ENCODE results near the gene ARMC2. TPM values are rescaled to one million over a fixed set of nuclear protein-coding genes. Genes with fewer than 3 reads are reported as not detected.

The ARMC2 gene
- total and polyA plus RNA-seq, 2 donors (not counting 1 experiment from before 2014, with no cell fraction given), result 4.8 to 9.9 TPM

DNA sequence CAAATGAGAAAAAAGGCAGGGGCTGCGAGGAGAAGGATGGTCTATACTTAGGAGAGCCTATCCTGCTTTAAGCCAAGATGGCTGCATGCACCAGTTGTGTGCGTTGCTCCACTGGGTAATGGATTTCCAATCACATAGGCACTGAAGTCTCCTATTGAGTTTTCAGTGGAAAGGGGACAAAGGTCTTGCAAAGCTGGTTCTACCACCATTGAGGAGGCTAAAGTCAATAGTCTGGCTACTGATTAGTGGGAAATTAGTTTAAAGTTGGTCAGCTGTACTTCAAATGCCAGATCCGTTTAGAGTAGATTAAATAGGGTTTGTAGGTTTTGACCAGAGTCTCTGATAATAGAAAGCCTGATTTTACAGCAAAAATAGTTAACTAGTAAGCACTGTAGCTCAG is 141.5 kb downstream of the ARMC2 start:
- Histone ChIP-seq H2AFZ (ENCODE audit: insufficient read depth, low read depth, low read length, poor library complexity, severe bottlenecking) (no peak overlapping the region), H3K4me2 (replicated peaks; ENCODE audit: low read depth, low read length, poor library complexity, severe bottlenecking) (no peak overlapping the region), H3K4me1 (ENCODE audit: control insufficient read depth in 2 of 2, insufficient read depth in 2 of 2, low read length in 2 of 2) (no peaks in the 10 kb centered on the region), H3K36me3 (replicated peaks in 1 of 2; ENCODE audit: control extremely low read depth in 1 of 2, control insufficient read depth in 1 of 2, extremely low read depth in 1 of 2, insufficient read depth in 2 of 2, low read length in 1 of 2) (peaks cover 12 to 42% of the 10 kb centered on the region in 2 experiments), H3K4me3 (ENCODE audit: control extremely low read depth in 1 of 5, extremely low read depth in 1 of 5, insufficient read depth in 1 of 5, low read depth in 2 of 5, low read length in 4 of 5) (no peak overlapping the region), H3K9ac (ENCODE audit: low read length) (no peak overlapping the region), H3K27me3 (replicated peaks in 1 of 4; ENCODE audit: control extremely low read depth in 1 of 4, control insufficient read depth in 3 of 4, insufficient read depth in 4 of 4, low read length in 3 of 4) (no peaks in the 10 kb centered on the region), H3K9me3 (ENCODE audit: control extremely low read depth in 1 of 3, control insufficient read depth in 2 of 3, insufficient read depth in 1 of 3, low read length in 2 of 3) (no peaks in the 10 kb centered on the region), H3K27ac (ENCODE audit: low read length in 2 of 2) (no peak overlapping the region), H4K20me1 (ENCODE audit: control insufficient read depth, insufficient read depth, low read length, poor library complexity, severe bottlenecking) (no peaks in the 10 kb centered on the region), H3K79me2 (ENCODE audit: control insufficient read depth, insufficient read depth, low read length) (no peaks in the 10 kb centered on the region)
- WGBS (ENCODE audit: insufficient coverage), result 100% methylated on average over 2 of the region's 3 CpGs
- Mint-ChIP-seq H3K4me3 (no peak overlapping the region), H3K9me3 (ENCODE audit: insufficient read depth) (no peaks in the 10 kb centered on the region), H3K27ac (no peak overlapping the region), H3K4me1 (no peaks in the 10 kb centered on the region), H3K27me3 (no peaks in the 10 kb centered on the region)
- intact Hi-C loops (cut with micrococcal nuclease), result no loop called here
- ChIA-PET CTCF (no interaction called here), POLR2A (no interaction called here)
- no peak for TF ChIP-seq EZH2 (IDR thresholded peaks at IDR 0.05; ENCODE audit: borderline replicate concordance, insufficient read depth, low read depth, low read length, poor library complexity, severe bottlenecking)
- TF ChIP-seq, protein P1, sequence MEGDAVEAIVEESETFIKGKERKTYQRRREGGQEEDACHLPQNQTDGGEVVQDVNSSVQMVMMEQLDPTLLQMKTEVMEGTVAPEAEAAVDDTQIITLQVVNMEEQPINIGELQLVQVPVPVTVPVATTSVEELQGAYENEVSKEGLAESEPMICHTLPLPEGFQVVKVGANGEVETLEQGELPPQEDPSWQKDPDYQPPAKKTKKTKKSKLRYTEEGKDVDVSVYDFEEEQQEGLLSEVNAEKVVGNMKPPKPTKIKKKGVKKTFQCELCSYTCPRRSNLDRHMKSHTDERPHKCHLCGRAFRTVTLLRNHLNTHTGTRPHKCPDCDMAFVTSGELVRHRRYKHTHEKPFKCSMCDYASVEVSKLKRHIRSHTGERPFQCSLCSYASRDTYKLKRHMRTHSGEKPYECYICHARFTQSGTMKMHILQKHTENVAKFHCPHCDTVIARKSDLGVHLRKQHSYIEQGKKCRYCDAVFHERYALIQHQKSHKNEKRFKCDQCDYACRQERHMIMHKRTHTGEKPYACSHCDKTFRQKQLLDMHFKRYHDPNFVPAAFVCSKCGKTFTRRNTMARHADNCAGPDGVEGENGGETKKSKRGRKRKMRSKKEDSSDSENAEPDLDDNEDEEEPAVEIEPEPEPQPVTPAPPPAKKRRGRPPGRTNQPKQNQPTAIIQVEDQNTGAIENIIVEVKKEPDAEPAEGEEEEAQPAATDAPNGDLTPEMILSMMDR (IDR thresholded peaks at IDR 0.05), result no peak
- ATAC-seq (ENCODE audit: low read depth) (no peak), DNase-seq (no peak)

DNA sequence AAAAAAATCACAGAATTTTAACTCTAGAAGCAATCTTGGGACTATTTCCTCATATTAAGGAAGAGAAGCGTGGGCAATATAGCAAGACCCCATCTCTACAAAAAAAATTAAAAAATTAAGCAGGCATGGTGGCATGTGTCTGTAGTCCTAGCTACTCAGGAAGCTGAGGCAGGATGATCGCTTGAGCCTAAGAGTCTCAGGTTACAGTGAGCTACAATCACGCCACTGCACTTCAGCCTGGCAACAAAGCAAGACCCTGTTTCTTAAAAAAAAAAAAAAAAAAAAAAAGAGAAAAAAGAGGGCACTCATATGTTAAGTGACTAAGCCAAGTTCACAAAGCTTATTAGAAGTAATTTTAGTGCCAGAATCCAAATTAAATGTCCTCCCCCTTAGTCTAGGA is 145.7 kb downstream of the ARMC2 start:
- Mint-ChIP-seq H3K27ac (no peak overlapping the region), H3K4me1 (no peaks in the 10 kb centered on the region), H3K27me3 (no peaks in the 10 kb centered on the region), H3K9me3 (ENCODE audit: insufficient read depth) (no peaks in the 10 kb centered on the region), H3K4me3 (no peak overlapping the region)
- Histone ChIP-seq H2AFZ (ENCODE audit: insufficient read depth, low read depth, low read length, poor library complexity, severe bottlenecking) (no peak overlapping the region), H3K27me3 (replicated peaks in 1 of 4; ENCODE audit: control extremely low read depth in 1 of 4, control insufficient read depth in 3 of 4, insufficient read depth in 4 of 4, low read length in 3 of 4) (no peaks in the 10 kb centered on the region), H3K4me2 (replicated peaks; ENCODE audit: low read depth, low read length, poor library complexity, severe bottlenecking) (no peak overlapping the region), H3K4me3 (ENCODE audit: control extremely low read depth in 1 of 5, extremely low read depth in 1 of 5, insufficient read depth in 1 of 5, low read depth in 2 of 5, low read length in 4 of 5) (no peak overlapping the region), H3K27ac (ENCODE audit: low read length in 2 of 2) (no peak overlapping the region), H3K79me2 (ENCODE audit: control insufficient read depth, insufficient read depth, low read length) (no peaks in the 10 kb centered on the region), H3K9me3 (ENCODE audit: control extremely low read depth in 1 of 3, control insufficient read depth in 2 of 3, insufficient read depth in 1 of 3, low read length in 2 of 3) (no peaks in the 10 kb centered on the region), H3K4me1 (ENCODE audit: control insufficient read depth in 2 of 2, insufficient read depth in 2 of 2, low read length in 2 of 2) (no peaks in the 10 kb centered on the region), H3K9ac (ENCODE audit: low read length) (no peak overlapping the region), H4K20me1 (ENCODE audit: control insufficient read depth, insufficient read depth, low read length, poor library complexity, severe bottlenecking) (no peaks in the 10 kb centered on the region), H3K36me3 (replicated peaks in 1 of 2; ENCODE audit: control extremely low read depth in 1 of 2, control insufficient read depth in 1 of 2, extremely low read depth in 1 of 2, insufficient read depth in 2 of 2, low read length in 1 of 2) (peaks cover 7 to 51% of the 10 kb centered on the region in 2 experiments)
- no peak for ATAC-seq (ENCODE audit: low read depth)
- TF ChIP-seq, protein P1 (IDR thresholded peaks at IDR 0.05), result no peak
- no peak for TF ChIP-seq EZH2 (IDR thresholded peaks at IDR 0.05; ENCODE audit: borderline replicate concordance, insufficient read depth, low read depth, low read length, poor library complexity, severe bottlenecking)
- intact Hi-C loops (cut with micrococcal nuclease), result no loop called here
- DNase-seq, result no peak
- CTCF ChIA-PET, result interaction anchor here (0.6 to 1.2 kb wide), 2 partner anchors 76 to 1237 kb away, joined by 3 to 4 read pairs; no protein-coding TSS in a partner anchor
- WGBS (ENCODE audit: insufficient coverage), result 100% methylated on average over 1 of the region's 3 CpGs
- POLR2A ChIA-PET, result no interaction called here

All from B cell (primary cell).